ENCODE data around the gene LKAAEAR1.

Gene LKAAEAR1

DNA sequence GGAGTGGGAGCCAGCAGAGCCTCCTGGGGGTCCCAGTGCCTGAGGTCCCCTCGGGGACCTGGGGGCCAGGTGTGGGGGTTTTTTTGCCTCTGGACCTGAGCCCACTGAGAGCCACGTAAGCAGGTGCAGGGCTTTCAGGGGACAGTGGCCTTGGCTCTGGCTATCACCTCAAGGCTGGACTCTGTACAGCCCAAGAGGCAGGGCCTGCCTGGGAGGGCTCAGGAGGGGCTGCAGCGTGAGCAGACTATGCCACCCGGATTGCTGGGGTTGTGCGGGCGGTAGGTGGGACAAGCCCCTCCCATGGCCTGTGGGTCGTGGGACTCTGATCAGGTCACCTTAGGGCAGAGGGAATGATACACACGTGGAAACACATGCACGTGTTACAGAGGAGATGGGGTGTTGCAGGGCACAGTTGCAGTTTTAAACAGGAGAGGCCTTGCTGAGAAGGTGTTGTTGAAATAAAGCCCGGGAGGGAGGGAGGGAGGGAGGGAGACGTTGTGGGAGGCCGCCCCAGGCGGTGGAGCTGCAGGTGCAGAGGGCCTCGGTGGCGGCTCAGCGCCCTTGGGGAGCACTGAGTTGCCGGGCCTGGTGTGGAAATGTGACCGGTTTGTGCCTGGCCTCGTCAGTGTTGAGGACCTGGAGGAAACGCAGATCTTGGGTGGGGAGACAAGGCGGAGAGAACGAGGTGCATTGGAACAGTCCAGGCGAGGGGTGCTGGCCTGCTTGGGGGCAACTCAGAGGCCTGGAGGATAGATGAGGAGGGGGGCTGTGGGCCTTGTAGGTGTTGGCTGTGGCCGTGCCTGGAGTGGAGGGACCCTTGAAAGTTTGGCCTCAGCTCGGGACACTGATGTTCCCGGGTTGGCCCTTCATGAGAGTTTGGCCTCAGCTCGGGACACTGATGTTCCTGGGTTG lies 18.9 kb downstream of the LKAAEAR1 start:
- no peak for DNase-seq

DNA sequence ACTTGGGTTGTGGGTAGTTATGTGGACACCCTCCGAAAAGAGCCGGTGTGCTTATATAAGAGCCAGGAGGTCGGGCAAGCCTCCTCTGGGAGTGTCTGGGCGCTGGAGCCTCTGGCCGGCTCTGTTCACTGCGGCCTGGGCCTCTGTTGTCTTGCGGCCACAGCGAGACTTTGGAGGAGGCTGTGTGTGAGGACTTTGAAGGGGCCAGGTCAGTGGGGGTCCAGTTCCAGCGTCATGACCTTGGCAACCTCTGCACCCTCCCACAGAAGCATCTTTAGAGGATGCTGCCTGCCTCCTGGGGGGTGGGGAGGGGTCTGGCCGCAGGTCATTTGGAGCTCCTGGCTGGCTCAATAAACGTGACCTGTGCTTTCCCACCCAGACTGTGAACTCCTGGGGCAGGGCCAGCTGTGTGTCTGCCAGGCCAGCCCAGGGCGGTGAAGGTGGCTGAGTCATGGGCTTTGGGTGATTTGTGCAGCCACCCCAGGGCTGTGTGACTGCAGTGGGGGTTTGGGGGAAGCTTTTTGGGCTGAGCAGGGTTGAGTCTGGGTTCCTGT lies 20.0 kb downstream of the LKAAEAR1 start:
- DNase-seq, result no peak

DNA sequence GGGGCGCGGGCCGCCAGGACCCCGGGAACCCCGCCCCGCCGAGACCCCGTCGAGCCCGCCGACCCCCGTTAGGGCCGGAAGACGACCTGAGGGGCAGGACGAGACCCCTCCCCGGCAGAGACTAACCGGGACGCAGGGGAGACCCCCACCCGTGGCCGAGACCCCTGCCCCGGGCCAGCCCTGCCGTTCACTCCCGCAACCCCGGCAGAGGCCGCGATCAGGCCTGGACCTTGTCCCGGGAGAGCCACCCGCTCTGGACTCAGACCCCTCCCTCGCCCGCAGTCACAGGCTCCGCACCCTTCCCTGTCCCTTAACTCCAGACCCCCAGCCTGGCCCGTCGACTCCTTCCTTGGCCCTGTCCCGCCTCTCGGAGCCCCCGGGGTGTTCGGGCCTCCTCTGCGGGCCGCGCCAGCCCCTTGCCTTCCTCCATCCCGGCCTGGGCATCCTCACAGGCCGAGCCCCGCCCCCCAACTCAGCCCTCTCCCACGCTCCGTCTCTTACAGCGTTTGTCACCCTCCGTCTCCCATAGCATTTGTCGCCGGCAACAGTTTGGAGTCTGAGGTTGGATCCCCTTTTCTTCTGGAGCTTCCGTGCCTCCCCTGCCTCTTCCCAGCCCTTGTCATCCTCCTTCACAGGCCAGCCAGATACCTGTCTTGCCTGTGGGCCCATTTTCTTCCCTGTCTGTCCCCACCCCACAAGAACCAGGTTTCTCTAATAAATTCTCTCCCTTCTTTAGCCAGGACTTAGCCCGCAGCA lies 20.6 kb downstream of the LKAAEAR1 start:
- peak; percentile 63 for DNase-seq

DNA sequence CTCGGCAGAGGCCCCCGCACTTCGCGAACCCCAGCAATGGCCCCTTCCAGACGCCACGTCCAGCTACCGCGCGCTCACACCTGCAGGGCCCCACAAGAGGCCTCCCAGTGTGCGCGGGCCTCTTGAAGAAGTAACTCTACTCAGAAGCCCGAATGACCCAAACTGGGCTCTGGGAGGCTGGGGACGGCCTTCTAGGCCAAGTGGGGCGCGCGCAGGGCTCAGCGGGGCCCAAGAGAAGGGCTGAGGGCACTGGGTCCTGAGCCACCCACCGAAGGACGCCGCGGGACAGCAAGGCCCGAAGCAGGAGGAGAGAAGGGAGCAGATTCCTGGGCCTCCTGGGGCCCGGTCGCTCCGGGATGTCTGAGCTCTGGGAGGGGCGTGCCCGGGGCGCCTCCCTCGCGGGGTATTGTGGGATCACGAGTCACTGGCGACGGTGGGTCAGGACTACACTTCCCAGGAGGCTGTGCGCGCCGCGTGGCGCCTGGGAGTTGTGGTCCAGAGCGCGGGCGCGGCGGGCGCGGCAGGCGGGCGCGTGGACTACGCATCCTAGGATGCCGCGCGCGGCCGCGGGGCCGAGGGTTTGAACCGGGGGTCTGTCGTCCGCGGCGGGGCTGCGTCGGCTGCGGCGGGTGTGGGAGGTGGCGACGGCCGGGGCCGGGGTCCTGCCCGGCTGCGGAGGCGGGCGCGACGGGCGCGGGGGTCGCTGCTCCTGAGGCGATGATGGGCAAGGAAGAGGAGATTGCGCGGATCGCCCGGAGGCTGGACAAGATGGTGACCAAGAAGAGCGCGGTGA lies 21.4 kb downstream of the LKAAEAR1 start, which contains the start of gene TCEA2:
Gene TCEA2, plus strand, starts transcription at position 603 of the 793 bp plus-strand sequence. Its CDS starts 115 bp downstream, at position 718.
- peak; percentile 96 for DNase-seq

DNA sequence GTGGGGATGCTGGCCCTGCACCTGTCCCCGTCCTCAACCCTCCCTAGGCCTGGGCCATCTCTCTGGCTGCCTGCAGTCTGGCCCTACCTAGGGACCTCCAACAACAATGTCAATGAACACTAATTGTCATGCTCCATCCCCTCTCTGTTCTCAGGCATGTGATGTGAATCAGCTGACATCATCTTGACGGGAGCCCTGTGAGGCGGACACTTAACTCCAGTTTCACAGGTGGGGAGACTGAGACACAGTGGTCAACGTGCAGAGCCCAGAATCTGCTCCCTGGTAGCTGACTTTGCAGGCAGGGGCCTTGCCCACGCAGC lies 22.0 kb downstream of the LKAAEAR1 start:
- no peak for DNase-seq

DNA sequence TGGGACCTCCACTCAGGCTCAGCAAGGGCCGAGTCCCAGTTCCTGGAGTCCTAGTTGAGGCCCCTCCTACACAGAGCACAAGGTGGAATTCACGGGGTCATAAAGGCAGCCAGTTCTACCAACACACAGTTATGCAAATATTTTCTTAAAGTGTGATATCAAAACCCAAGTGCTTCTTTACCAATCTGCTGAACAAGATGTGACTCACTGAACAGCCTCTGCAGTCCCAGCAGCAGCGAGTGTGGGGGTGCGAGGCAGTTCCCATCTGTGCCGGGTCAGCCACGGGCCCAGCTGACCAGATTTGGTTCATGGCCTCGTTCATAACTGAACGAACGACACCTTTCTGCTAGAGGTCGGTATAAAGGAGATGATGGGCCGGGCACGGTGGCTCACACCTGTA lies 25.7 kb downstream of the LKAAEAR1 start:
- no peak for DNase-seq

DNA sequence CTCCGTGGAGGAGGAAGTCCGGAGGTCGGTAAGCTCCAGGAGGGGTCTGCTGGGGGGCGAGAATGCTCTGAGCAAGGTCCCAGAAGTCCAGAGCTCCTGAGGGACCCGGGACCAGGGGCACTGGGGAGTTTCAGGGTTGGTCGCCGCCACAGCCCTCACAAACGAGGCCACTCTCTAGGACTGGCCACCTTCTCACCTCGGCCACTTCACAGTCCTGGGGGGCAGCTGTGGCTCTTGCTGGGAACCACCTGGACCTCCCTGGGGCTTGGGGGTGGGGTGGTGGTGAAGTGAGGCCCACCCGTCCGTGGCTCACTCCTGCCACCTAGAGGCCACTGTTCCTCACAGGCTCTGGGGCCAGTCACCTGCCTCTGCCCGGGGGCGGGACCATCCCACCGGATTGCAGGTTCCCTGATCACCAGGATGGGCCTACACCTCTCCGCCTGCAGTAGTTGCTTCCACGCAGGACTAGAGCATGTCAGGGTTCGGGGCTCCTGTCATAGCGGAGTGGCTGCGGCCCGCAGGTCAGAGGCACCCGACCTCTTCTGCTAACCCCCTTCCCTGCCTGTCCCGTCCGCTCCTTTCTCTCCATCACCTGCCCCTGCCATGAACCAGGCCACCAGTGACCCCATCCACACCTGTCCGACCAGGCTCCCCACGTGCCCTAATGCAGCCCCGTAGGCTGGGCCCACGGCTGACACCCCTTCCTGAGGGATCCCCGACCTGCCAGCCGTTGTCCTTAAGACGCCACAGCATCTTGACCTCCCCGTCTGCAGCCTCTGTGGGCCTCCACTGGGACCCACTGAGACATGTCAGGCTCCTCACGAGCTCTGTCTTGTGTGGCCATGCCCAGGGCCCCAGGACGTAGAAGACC lies 26.3 kb downstream of the LKAAEAR1 start:
- peak; percentile 95 for DNase-seq

DNA sequence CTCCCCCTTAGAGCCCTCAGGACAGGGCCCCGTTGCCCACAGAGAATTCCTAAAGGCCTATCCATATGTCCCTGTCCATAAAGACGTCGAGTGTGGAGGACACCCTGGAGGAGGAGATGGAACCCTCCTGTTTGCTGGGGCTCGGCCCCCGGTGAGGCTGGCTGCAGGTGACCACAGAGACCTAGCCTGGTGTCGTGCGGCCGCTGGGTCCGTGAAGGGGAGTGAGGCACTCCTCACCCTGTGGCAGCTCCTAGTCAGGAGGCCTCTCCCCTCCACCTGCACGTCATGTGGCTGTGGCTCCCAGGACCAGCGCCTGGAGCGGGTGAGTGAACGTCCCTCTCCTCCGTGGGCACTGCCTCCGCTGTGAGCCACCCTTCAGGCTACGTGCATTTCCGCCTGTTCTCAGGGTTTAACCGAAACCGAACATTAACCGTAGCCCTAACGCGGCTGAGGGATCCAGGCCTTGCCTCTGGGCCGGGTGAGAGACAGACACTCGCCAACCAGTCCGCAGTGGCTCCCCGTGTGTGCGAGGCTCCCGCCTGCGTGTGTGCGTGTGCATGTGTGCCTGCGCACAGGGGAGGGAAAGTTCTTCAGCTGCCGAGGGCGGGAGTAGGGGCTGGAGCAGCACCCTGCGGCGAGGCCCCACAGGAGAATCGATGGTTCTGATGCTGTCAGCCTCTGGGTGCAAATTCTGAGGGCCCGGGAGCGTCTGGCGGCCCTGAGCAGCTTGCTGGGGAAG lies 27.1 kb downstream of the LKAAEAR1 start:
- DNase-seq, result no peak

DNA sequence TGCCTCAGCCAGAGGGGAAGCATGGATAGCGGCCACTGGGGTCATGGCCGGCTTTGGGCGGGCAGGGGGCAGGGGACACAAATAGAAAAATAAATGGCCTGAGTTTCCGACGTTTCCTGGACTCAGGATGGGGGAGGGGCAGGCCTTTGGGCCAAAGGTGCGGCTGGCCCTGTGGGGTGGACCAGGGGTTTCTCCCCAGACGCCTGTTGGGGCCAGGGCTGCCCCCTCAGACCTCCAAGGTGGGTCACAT lies 27.6 kb downstream of the LKAAEAR1 start:
- no peak for DNase-seq

DNA sequence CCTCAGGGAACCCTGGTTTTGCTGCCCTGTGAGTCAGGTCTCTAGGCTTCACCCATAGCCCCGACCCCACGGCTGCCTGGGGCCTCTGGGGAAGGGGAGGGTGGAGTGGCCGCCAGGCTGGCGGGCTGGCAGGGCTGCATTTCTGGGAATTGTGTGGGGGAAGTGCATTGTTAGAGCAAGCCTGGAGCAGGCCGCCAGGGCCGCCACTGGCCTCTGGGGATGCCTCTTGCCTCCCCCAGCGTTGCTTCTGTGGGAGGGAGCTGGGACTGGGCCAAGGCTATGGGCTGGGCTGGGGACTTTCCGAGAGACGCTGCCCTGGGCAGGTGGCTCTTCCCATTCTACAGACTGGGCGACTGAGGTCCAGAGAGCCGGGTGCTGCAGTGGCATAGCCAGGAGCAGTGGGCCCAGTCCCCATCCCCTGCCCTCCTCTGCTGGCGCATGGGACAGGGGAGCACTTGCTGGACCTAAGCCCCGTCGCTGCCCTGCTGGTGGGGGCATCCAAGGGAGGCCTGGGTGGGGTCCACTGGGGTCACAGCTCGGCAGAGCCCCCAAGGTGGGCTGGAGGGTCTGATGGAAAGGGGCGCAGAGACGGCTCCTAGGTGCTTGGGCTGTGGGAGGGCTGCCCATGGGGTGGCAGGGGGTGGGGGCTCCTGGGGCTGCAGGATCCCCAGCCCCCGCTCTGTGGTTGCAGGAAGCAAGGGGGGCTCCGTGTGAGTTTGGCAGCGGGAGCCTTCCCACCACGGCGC lies 28.1 kb downstream of the LKAAEAR1 start:
- no peak for DNase-seq

DNA sequence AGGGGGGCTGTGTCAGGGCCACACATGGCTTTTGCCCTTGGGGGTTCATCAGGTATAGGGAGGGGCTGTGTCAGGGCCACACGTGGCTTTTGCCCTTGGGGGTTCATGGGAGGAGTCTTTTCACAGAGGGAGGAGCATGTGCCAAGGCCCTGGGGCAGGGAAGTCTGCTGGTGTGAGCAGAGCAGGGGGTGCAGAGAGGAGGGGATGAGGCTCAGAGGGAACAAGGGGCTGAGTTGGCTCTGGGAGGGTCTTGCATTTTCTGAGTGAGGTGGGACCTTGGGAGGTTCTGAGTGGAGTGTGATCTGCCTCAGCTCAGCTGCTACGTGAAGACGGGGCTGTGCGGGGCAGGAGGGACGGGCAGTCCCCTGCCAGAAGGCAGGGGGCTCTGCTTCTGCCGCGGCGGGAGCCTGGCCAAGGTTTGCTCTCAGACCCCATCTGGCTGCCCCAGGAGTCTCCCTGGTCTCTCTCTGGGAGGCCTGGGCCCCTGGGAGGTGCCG lies 28.8 kb downstream of the LKAAEAR1 start:
- no peak for DNase-seq

DNA sequence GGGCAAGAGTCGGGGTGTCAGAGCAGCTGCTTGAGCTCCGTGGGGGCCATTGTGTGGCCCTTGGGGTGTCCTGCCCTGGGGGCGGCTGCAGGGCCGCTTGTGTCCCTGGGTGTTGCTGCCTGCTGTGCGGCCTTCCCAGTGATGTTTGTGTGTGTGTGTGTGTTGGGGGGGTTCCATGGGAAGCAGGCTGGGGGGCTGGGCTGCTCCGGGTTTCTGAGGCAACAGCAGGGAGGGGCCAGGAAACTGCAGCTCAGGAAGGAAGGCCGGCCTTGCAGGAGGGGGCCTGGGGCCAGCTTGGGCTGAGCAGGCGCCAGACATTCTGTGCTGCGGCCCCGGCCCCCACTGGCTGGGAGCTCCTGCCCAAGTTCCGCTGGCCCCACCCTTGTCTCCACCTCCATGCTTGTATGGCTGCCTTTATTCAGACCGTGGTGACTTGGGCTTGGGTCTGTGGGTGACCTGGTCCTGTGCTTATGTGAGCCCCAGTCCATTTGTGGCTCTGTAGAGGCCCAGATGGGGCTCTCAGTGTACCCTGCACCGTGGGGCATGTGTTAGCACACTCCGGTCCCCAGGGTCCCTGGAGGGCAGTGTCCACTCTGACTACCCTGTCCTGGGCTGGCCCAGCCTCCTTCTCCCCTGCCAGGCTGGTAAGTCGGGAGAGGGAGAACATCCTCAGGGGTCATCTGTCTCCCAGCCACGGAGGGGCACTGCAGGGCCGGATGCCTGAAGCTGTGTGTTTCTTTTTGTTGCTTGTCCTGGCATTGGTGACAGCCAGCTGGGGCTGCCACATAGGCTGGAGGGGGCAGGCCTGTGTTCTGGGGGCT lies 30.1 kb downstream of the LKAAEAR1 start:
- no peak for DNase-seq

DNA sequence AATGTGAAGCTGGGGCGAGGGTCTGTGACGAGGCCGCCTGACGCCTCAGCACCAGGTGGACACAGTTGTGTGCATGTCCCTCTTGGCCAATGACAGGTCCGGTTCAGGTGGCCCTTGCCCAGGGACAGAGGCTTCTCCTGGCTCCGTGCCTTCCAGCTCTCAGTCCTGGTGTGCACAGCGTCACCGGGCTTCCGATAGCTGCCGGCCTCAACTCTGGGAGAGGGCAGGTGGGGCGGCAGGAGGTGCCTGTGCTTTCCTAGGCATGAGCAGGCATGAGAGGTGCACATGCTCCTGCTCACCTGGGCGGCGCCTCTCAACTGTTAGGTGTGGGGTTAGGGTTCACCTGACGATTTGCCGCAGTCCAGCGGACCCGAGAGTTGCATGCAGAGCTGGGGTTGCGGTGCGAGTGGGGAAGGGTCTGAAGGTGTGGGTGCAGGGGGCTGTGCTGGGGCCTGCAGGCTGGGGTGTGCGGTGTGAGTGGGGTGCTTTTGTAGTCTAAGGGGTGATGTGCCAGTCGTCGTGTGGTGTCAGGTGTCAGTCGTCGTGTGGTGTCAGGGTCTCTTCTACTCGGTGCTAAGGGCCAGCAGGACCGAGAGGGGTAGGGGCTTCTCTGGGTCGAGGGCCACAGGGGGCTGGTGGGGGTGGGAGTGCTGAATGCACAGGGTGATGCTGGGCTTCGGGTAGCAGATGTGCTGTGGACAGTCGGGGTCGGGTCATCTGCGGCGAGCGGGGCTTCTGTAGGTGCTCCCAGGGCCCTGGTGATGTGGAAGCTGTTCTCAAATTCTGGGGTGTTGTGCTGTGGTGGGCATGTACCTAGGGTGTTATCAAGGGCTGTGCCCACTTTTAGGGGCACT lies 31.0 kb downstream of the LKAAEAR1 start:
- no peak for DNase-seq

DNA sequence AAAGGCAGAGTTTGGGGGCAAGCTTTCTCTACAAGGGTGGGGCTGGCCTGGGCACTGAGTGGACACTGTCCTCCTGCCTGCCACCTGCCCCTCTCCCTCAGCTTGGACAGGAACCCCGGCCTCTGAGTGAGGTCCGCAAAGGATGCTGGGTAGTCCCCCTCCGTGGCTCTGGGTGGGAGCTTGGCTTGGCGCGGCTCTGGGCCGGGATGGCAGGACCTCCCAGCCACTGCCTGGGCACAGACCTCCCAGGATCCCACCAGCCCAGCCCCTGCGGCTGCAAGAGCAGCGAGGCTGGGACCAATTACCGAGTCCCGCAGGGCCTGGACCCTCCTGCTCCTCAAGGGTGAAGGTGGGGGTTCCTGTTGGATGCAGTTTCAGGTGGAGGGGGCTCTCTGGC lies 31.9 kb downstream of the LKAAEAR1 start:
- no peak for DNase-seq

DNA sequence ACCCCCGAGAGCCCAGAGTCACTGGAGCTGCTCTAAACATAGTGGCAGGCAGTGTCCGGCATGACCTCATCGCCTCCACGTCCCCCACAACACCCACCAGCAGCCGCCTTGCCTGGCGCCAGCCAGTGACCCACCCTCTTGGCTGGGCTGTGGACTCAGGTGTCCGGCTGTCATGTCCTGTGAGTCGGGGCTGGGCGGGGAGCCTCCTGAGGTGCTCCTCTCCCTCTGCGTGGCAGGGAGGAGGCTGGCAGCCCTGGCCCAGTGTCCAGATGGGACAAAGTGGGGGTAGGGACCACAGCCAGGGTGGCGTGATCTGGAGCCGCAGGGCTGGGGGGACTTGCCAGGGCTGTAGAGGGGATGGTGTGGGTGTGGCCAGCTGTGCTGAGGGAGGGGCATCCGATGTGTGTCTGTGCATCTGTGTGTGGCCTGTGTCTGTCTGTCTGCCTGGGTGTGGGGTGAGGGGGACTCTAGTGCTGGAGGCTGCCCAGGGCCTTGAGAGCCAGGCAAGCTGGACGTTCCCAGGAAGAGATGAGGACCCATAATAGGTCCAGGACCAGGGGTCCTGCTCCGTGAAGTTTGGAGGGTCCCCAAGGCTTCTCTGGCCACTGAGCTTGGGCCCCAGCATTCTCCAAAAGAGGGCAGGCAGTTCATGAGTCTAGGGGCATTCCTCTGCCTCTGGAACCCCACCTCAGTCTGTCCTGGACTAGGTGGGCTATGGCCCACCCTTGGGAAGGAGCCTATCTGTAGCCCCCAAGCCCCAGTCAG lies 32.5 kb downstream of the LKAAEAR1 start:
- no peak for DNase-seq

DNA sequence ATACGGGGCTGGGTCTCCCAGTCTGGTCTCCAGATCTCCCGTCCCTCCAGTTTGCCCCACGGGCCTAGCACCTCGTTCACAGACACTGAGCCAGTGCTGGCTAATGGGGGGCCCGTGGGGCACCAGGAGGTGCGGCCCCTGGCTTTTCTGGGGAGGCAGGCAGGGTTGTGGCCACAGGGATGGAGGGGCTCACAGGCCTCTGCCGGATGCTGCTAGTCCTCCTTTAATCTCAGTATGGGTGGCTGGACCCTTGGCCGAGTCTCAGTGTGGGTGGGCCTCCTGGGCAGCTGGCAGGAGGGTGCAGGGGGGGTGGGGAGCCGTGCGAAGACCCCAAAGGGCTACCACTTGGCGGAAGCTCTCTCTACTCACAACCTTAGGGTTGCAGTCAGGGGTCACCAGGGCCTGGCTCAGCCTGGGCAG lies 33.2 kb downstream of the LKAAEAR1 start:
- no peak for DNase-seq

DNA sequence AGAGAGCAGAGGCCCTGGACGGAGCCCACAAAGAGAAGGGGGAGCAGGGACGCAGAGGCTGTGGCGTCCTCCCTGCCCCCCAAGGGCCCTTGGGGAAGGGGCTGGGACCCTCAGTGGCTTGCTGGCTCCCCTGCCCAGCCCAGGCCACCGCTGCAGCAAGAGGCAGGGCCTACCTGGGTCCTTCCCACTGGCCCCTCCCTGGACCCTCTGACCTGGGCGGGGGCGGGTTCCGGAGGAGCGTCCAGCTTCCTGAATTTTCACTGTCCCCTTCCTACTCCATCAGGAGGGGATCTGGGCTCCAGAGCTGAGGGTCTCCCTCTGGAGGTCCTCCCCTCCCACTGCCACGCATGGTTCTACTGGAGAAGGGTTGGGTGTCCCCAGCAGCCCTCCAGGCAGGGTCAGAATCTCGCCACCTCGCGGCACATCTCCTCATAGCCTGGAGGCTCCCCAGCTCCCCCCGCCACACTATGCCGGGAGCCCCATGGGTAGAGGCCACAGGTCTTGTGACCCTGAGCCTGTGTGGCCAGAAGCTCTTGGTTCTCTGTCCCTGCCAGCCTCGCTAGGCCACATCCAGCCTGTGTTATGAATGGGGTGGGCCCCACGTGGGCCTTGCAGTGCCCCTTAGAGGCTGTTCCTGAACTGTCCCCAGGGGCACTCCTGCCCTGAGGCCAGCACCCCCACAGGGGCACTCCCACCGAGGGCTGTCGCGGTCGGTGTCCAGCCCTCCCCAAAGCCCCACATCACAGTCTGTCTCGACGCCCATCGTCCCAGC lies 33.8 kb downstream of the LKAAEAR1 start:
- DNase-seq, result no peak

Data from stimulated activated CD8-positive, alpha-beta memory T cell treated with anti-CD3 and anti-CD28 coated beads, Interleukin-4, amount 100 ng/mL, for 48 hours (primary cell).